Liver (tissue), 9 donors: ENCODE data around the gene CBX2. TPM values are rescaled to one million over a fixed set of nuclear protein-coding genes. Genes with fewer than 3 reads are reported as not detected.

Source experiments
- DNase-seq: peaks from one replicate; pipeline ENCODE4 v3.0.0-alpha.2; 2017; ENCODE audit warnings: low spot score
- H3K27ac ChIP-seq, 2 donors: one replicate each; pipeline ENCODE4 v1.7.0; 2013; ENCODE audit warnings: inconsistent platforms in 2 of 2, low read length in 2 of 2, control low read depth in 1 of 2, low read depth in 1 of 2, mild to moderate bottlenecking in 1 of 2
- H3K27me3 ChIP-seq, 4 donors: one replicate each; pipeline versions ENCODE4 v1.6.1 to v1.7.0; 2013; ENCODE audit warnings: low read length in 3 of 4, inconsistent platforms in 1 of 4, mild to moderate bottlenecking in 1 of 4, moderate library complexity in 1 of 4; ENCODE audit not compliant: control insufficient read depth in 4 of 4, insufficient read depth in 4 of 4
- H3K36me3 ChIP-seq, 4 donors: one replicate each; pipeline versions ENCODE4 v1.6.1 to v1.7.0; 2013; ENCODE audit warnings: low read length in 3 of 4, mild to moderate bottlenecking in 3 of 4, low read depth in 1 of 4, moderate library complexity in 1 of 4; ENCODE audit not compliant: control insufficient read depth in 4 of 4, insufficient read depth in 3 of 4
- H3K4me1 ChIP-seq, 4 donors: one replicate each; pipeline versions ENCODE4 v1.6.1 to v1.7.0; 2013; ENCODE audit warnings: low read length in 3 of 4, mild to moderate bottlenecking in 3 of 4, moderate library complexity in 1 of 4; ENCODE audit not compliant: control insufficient read depth in 4 of 4, insufficient read depth in 4 of 4
- H3K4me3 ChIP-seq, 3 donors: one replicate each; pipeline versions ENCODE4 v1.6.1 to v1.7.0; 2013; ENCODE audit warnings: low read length in 3 of 3, control low read depth in 1 of 3, low read depth in 1 of 3, mild to moderate bottlenecking in 1 of 3
- H3K9ac ChIP-seq, 2 donors: one replicate each; pipeline ENCODE4 v1.7.0; 2013; ENCODE audit warnings: low read length in 2 of 2, mild to moderate bottlenecking in 2 of 2, moderate library complexity in 2 of 2, control low read depth in 1 of 2, low read depth in 1 of 2
- H3K9me3 ChIP-seq, 4 donors: one replicate each; pipeline versions ENCODE4 v1.6.1 to v1.7.0; 2013; ENCODE audit warnings: low read length in 3 of 4; ENCODE audit not compliant: control insufficient read depth in 4 of 4
- EGR1 ChIP-seq, 2 donors: IDR thresholded peaks; 2 replicates each; pipeline ENCODE4 v1.6.1; 2016 to 2018; ENCODE audit warnings: antibody characterized with exemption in 2 of 2, low read depth in 2 of 2
- FOXA1 ChIP-seq: IDR thresholded peaks from 2 replicates; pipeline ENCODE4 v1.6.1; 2016; ENCODE audit warnings: antibody characterized with exemption
- FOXA2 ChIP-seq: IDR thresholded peaks from 2 replicates; pipeline ENCODE4 v1.6.1; 2016; ENCODE audit warnings: antibody characterized with exemption
- GABPA ChIP-seq, 2 donors: IDR thresholded peaks in 1 of 2; conservative IDR thresholded peaks in 1 of 2; 2 replicates each; pipeline ENCODE4 v1.6.1; 2016; ENCODE audit warnings: antibody characterized with exemption in 2 of 2, mild to moderate bottlenecking in 1 of 2, moderate library complexity in 1 of 2
- HNF4A ChIP-seq, 2 donors: conservative IDR thresholded peaks; 2 replicates each; pipeline ENCODE4 v1.6.1; 2016; ENCODE audit warnings: antibody characterized with exemption in 2 of 2, mild to moderate bottlenecking in 2 of 2
- HNF4G ChIP-seq: IDR thresholded peaks from 2 replicates; pipeline ENCODE4 v1.6.1; 2016; ENCODE audit warnings: antibody characterized with exemption
- JUND ChIP-seq, 2 donors: IDR thresholded peaks; 2 replicates each; pipeline ENCODE4 v1.6.1; 2016; ENCODE audit warnings: antibody characterized with exemption in 2 of 2
- NR2F2 ChIP-seq: IDR thresholded peaks from 2 replicates; pipeline ENCODE4 v1.6.1; 2016; ENCODE audit warnings: antibody characterized with exemption
- RAD21 ChIP-seq, 2 donors: IDR thresholded peaks; 2 replicates each; pipeline ENCODE4 v1.6.1; 2016; ENCODE audit warnings: antibody characterized with exemption in 2 of 2, mild to moderate bottlenecking in 2 of 2
- RXRA ChIP-seq, 2 donors: IDR thresholded peaks; 2 replicates each; pipeline ENCODE4 v1.6.1; 2017 to 2018; ENCODE audit warnings: antibody characterized with exemption in 2 of 2, mild to moderate bottlenecking in 1 of 2
- SP1 ChIP-seq: IDR thresholded peaks from 2 replicates; pipeline ENCODE4 v1.6.1; 2018; ENCODE audit warnings: antibody characterized with exemption, mild to moderate bottlenecking
- YY1 ChIP-seq: IDR thresholded peaks from 2 replicates; pipeline ENCODE4 v1.6.1; 2016; ENCODE audit warnings: antibody characterized with exemption, mild to moderate bottlenecking
- WGBS: extraction: QIAGEN DNeasy Blood & Tissue Kit; methylation state at CpG from one replicate; pipeline ENCODE4 v1.1.7; 2013; 5-methylcytosine and 5-hydroxymethylcytosine counted together
- polyA plus RNA-seq, 2 donors: library from polyadenylated mRNA; stranded (reverse) in 1 of 2; unstranded in 1 of 2; fragments of 200-250 nt in 1 of 2; fragments of >200 nt in 1 of 2; fragmentation: Nextera tagmentation in 1 of 2; extraction: Ambion mirVana in 1 of 2; gene quantifications; one replicate each; pipeline versions ENCODE4 v1.2.1 to v1.2.3, GENCODE V29; 2013 to 2015
- total RNA-seq, 2 donors: library from RNA; depleted of rRNA; stranded (reverse); fragments of >200 nt; gene quantifications; one replicate each; pipeline ENCODE4 v1.2.3, GENCODE V29; 2014
- TF ChIP-seq, protein P1 (sequence below): IDR thresholded peaks from 2 replicates; pipeline ENCODE4 v1.6.1; 2016; ENCODE audit warnings: antibody characterized with exemption
- TF ChIP-seq, protein P2 (sequence below): IDR thresholded peaks from 2 replicates; pipeline ENCODE4 v1.6.1; 2016; ENCODE audit warnings: antibody characterized with exemption
- TF ChIP-seq, protein P3 (sequence below): IDR thresholded peaks from 2 replicates; pipeline ENCODE4 v1.6.1; 2016; ENCODE audit warnings: antibody characterized with exemption, mild to moderate bottlenecking
- TF ChIP-seq, protein P4 (sequence below): fragments of 150-350 bp; IDR thresholded peaks from 2 replicates; pipeline ENCODE4 v1.5.1; 2017; ENCODE audit warnings: improper control_type of control experiment, low read depth, low read length; ENCODE audit not compliant: missing input control
- TF ChIP-seq, protein P5 (sequence below): IDR thresholded peaks from 2 replicates; pipeline ENCODE4 v1.6.1; 2016; ENCODE audit warnings: antibody characterized with exemption
- donor health status: healthy.
- donor health status: healthy.
- donor health status: healthy.
- donor health status: healthy.
- donor health status: healthy.

CBX2 gene
- total and polyA plus RNA-seq, 4 donors: 0.33 to 2.4 (median 0.53) TPM

DNA sequence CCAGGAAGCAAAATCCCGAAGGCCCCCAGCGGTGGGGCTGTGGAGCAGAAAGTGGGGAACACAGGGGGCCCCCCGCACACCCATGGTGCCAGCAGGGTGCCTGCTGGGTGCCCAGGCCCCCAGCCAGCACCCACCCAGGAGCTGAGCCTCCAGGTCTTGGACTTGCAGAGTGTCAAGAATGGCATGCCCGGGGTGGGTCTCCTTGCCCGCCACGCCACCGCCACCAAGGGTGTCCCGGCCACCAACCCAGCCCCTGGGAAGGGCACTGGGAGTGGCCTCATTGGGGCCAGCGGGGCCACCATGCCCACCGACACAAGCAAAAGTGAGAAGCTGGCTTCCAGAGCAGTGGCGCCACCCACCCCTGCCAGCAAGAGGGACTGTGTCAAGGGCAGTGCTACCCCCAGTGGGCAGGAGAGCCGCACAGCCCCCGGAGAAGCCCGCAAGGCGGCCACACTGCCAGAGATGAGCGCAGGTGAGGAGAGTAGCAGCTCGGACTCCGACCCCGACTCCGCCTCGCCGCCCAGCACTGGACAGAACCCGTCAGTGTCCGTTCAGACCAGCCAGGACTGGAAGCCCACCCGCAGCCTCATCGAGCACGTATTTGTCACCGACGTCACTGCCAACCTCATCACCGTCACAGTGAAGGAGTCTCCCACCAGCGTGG lies 6.5 kb downstream of the CBX2 start:
- Histone ChIP-seq H3K9me3 (no peaks in the 10 kb centered on the region), H3K27ac (no peak overlapping the region), H3K9ac (no peak overlapping the region), H3K4me1 (no peaks in the 10 kb centered on the region), H3K4me3 (no peak overlapping the region), H3K27me3 (peaks cover 0 to 6% (median under 1%) of the 10 kb centered on the region in 4 donors), H3K36me3 (no peaks in the 10 kb centered on the region)
- no peak for TF ChIP-seq EGR1 (IDR thresholded peaks at IDR 0.05; ENCODE audit: low read depth in 2 of 2)
- TF ChIP-seq, protein P1, sequence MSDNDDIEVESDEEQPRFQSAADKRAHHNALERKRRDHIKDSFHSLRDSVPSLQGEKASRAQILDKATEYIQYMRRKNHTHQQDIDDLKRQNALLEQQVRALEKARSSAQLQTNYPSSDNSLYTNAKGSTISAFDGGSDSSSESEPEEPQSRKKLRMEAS: no peak
- TF ChIP-seq, protein P2, sequence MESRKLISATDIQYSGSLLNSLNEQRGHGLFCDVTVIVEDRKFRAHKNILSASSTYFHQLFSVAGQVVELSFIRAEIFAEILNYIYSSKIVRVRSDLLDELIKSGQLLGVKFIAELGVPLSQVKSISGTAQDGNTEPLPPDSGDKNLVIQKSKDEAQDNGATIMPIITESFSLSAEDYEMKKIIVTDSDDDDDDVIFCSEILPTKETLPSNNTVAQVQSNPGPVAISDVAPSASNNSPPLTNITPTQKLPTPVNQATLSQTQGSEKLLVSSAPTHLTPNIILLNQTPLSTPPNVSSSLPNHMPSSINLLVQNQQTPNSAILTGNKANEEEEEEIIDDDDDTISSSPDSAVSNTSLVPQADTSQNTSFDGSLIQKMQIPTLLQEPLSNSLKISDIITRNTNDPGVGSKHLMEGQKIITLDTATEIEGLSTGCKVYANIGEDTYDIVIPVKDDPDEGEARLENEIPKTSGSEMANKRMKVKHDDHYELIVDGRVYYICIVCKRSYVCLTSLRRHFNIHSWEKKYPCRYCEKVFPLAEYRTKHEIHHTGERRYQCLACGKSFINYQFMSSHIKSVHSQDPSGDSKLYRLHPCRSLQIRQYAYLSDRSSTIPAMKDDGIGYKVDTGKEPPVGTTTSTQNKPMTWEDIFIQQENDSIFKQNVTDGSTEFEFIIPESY: no peak
- TF ChIP-seq HNF4G: no peak
- DNase-seq: no peak
- 94% methylated on average over 31 of the region's 31 CpGs for WGBS

DNA sequence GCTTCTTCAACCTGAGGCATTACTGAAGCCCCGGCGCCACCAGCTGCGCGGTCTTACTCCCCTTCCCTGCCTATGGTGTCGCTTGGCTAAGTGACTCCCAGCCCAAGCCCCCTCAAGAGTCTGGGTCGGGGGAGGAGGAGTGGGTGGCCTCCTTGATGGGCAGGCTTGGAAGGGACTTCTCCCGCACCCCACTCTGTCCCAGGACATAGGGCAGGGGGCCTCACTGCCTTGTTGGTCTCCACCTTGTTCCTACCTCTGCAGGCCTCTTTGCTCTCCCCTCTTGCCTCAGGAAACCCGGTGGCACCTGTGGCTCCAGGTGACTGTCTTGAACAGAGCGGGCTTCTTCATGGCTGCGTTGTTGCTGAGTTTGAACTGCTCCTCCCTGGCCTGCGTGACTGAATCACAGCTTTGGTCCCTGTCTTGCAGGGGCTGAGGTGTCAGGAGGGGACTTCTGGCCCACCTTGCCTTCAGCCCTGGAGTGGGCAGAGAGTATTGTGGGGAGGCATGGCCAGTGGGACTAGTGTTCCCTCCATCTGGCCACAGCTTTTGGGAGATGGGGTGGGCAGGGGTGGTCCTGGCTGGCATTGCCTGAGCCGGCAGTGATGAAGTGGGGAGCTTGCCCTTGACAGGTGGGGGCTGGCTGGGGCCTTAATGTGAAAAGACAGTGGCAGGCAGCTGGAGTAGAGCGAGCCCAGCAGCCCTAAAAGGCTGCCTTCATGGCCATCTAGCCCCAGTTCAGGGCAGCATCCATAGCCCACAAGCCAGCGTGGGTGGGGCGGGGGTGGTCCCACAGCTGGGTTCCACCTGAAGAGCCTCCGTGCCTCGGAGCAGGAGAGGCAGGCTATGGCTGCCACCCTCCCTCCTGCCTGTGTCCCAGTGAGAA lies 7.3 kb downstream of the CBX2 start:
- Histone ChIP-seq H3K4me3 (no peak overlapping the region), H3K27ac (no peak overlapping the region), H3K9me3 (no peaks in the 10 kb centered on the region), H3K9ac (no peak overlapping the region), H3K27me3 (peaks cover 0 to 6% (median 2%) of the 10 kb centered on the region in 4 donors), H3K36me3 (no peaks in the 10 kb centered on the region), H3K4me1 (peaks cover 0 to 8% (median 5%) of the 10 kb centered on the region in 4 donors)
- 93% methylated on average over 17 of the region's 17 CpGs for WGBS
- no peak for TF ChIP-seq JUND (IDR thresholded peaks at IDR 0.05)
- TF ChIP-seq, protein P1: no peak
- TF ChIP-seq, protein P3, sequence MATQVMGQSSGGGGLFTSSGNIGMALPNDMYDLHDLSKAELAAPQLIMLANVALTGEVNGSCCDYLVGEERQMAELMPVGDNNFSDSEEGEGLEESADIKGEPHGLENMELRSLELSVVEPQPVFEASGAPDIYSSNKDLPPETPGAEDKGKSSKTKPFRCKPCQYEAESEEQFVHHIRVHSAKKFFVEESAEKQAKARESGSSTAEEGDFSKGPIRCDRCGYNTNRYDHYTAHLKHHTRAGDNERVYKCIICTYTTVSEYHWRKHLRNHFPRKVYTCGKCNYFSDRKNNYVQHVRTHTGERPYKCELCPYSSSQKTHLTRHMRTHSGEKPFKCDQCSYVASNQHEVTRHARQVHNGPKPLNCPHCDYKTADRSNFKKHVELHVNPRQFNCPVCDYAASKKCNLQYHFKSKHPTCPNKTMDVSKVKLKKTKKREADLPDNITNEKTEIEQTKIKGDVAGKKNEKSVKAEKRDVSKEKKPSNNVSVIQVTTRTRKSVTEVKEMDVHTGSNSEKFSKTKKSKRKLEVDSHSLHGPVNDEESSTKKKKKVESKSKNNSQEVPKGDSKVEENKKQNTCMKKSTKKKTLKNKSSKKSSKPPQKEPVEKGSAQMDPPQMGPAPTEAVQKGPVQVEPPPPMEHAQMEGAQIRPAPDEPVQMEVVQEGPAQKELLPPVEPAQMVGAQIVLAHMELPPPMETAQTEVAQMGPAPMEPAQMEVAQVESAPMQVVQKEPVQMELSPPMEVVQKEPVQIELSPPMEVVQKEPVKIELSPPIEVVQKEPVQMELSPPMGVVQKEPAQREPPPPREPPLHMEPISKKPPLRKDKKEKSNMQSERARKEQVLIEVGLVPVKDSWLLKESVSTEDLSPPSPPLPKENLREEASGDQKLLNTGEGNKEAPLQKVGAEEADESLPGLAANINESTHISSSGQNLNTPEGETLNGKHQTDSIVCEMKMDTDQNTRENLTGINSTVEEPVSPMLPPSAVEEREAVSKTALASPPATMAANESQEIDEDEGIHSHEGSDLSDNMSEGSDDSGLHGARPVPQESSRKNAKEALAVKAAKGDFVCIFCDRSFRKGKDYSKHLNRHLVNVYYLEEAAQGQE: no peak
- TF ChIP-seq SP1: no peak
- no peak for TF ChIP-seq FOXA2
- TF ChIP-seq, protein P2: no peak
- no peak for TF ChIP-seq RXRA (IDR thresholded peaks at IDR 0.05)
- TF ChIP-seq FOXA1: no peak
- no peak for TF ChIP-seq GABPA (IDR thresholded peaks at IDR 0.05 in 1 of 2, conservative IDR thresholded peaks at IDR 0.05 in 1 of 2)
- no peak for TF ChIP-seq RAD21 (IDR thresholded peaks at IDR 0.05)
- TF ChIP-seq, protein P4, sequence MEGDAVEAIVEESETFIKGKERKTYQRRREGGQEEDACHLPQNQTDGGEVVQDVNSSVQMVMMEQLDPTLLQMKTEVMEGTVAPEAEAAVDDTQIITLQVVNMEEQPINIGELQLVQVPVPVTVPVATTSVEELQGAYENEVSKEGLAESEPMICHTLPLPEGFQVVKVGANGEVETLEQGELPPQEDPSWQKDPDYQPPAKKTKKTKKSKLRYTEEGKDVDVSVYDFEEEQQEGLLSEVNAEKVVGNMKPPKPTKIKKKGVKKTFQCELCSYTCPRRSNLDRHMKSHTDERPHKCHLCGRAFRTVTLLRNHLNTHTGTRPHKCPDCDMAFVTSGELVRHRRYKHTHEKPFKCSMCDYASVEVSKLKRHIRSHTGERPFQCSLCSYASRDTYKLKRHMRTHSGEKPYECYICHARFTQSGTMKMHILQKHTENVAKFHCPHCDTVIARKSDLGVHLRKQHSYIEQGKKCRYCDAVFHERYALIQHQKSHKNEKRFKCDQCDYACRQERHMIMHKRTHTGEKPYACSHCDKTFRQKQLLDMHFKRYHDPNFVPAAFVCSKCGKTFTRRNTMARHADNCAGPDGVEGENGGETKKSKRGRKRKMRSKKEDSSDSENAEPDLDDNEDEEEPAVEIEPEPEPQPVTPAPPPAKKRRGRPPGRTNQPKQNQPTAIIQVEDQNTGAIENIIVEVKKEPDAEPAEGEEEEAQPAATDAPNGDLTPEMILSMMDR: no peak
- no peak for TF ChIP-seq EGR1 (IDR thresholded peaks at IDR 0.05; ENCODE audit: low read depth in 2 of 2)
- TF ChIP-seq, protein P5, sequence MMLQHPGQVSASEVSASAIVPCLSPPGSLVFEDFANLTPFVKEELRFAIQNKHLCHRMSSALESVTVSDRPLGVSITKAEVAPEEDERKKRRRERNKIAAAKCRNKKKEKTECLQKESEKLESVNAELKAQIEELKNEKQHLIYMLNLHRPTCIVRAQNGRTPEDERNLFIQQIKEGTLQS: no peak
- no peak for TF ChIP-seq HNF4G
- no peak for TF ChIP-seq YY1
- TF ChIP-seq NR2F2: no peak
- TF ChIP-seq HNF4A (conservative IDR thresholded peaks at IDR 0.05): no peak
- no peak for DNase-seq
